ENCODE results near the gene PIK3R3. TPM values are rescaled to one million over a fixed set of nuclear protein-coding genes. Genes with fewer than 3 reads are reported as not detected.

PIK3R3 gene
- total and polyA plus RNA-seq, 7 donors, result 2.4 to 11.6 (median 7.0) TPM

GRCh38 chr1:46117810-46118494, 14.5 kb downstream of the PIK3R3 start:
- TF ChIP-seq POLR2AphosphoS5 (IDR thresholded peaks at IDR 0.05), result no peak
- no peak for TF ChIP-seq CTCF (IDR thresholded peaks at IDR 0.05)
- no peak overlapping the region for H3K4me3 ChIP-seq
- 86 to 91% methylated on average over 5 of the region's 5 CpGs for WGBS, 2 donors
- no peaks in the 10 kb centered on the region for H3K4me1 ChIP-seq
- intact Hi-C loops (cut with DNase I), result no loop called here
- no peaks in the 10 kb centered on the region for H3K9me3 ChIP-seq
- no peaks in the 10 kb centered on the region for H3K27me3 ChIP-seq
- H3K36me3 ChIP-seq, result no peaks in the 10 kb centered on the region
- no peak for DNase-seq
- H3K27ac ChIP-seq, result no peak overlapping the region

DNA sequence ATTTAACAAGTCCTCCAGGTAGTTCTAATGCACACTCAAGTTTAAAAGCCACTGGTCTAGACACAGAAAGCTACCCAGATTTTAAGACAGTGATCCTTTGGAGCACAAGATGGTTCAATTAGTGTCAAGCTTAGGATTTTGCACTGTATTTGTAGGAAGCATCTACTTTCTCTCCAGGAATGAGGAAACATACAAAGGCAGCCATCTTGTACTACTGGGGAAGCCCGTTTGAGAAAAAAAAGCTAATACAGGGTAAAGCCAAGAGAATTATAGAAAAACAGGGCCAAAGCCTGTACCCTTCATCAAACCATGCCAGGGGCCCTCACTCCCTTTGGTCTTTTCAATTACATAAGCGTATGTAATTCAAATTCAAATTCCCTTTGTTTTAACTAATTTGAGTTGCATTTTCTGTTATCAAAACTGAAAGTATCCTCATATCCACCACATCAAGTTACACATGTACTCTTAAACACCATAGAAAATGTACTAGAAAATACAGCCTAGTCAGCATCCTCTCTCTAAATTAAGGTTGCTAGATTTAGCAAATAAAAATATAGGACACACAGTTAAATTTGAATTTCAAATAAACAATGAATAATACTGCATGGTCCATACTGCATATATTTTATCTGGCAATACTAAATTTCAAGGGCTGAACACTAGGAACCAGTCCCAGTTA, 17.4 kb downstream of the PIK3R3 start:
- no peaks in the 10 kb centered on the region for H3K27me3 ChIP-seq
- WGBS, 2 donors, result 88 to 89% methylated on average over 2 of the region's 2 CpGs
- H3K27ac ChIP-seq, result no peak overlapping the region
- H3K4me1 ChIP-seq, result no peaks in the 10 kb centered on the region
- H3K36me3 ChIP-seq, result no peaks in the 10 kb centered on the region
- DNase-seq, result no peak
- no peaks in the 10 kb centered on the region for H3K9me3 ChIP-seq
- intact Hi-C loops (cut with DNase I), result no loop called here
- TF ChIP-seq POLR2A (IDR thresholded peaks at IDR 0.05), result no peak
- TF ChIP-seq POLR2AphosphoS5 (IDR thresholded peaks at IDR 0.05), result no peak
- no peak for TF ChIP-seq CTCF (IDR thresholded peaks at IDR 0.05)
- no peak for TF ChIP-seq EP300 (IDR thresholded peaks at IDR 0.05)
- H3K4me3 ChIP-seq, result no peak overlapping the region

GRCh38 chr1:46113948-46114347, 18.5 kb downstream of the PIK3R3 start:
- intact Hi-C loops (cut with DNase I), result no loop called here
- Histone ChIP-seq H3K27ac (no peak overlapping the region), H3K9me3 (no peaks in the 10 kb centered on the region)

DNA sequence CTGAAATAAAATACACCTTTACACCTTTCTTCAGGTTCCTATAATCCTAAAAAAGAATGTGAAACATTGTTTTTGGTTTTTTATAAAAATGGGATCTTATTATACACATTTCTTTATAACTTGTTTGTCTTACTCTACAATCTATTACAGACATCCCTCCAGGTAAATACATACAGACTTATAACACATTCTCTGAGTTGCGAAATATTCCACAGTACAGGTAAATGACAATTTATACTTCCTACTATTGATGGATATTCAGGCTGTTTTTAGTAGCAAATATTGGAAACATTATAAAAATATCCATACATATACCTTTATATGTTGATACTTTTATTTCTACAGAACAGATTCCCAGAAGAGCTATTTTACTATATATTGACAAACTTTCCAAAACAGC, 20.3 kb downstream of the PIK3R3 start:
- no peak for DNase-seq
- intact Hi-C loops (cut with DNase I), result no loop called here
- 98 to 99% methylated on average over 1 of the region's 1 CpG for WGBS, 2 donors

More at GRCh38 chr1:46113948-46114347, 18.5 kb downstream of the PIK3R3 start:
- 91 to 92% methylated on average over 5 of the region's 5 CpGs for WGBS, 2 donors
- Histone ChIP-seq H3K4me1 (no peaks in the 10 kb centered on the region), H3K4me3 (no peak overlapping the region), H3K36me3 (no peaks in the 10 kb centered on the region), H3K27me3 (no peaks in the 10 kb centered on the region)
- DNase-seq, result no peak
- no peak for TF ChIP-seq CTCF (IDR thresholded peaks at IDR 0.05)
- no peak for TF ChIP-seq EP300 (IDR thresholded peaks at IDR 0.05)
- TF ChIP-seq POLR2AphosphoS5 (IDR thresholded peaks at IDR 0.05), result no peak
- no peak for TF ChIP-seq POLR2A (IDR thresholded peaks at IDR 0.05)

More for the DNA sequence above, 20.3 kb downstream of the PIK3R3 start:
- H3K27ac ChIP-seq, result no peak overlapping the region
- no peak for TF ChIP-seq POLR2AphosphoS5 (IDR thresholded peaks at IDR 0.05)
- TF ChIP-seq POLR2A (IDR thresholded peaks at IDR 0.05), result no peak
- no peak for TF ChIP-seq EP300 (IDR thresholded peaks at IDR 0.05)
- TF ChIP-seq CTCF (IDR thresholded peaks at IDR 0.05), result no peak
- no peaks in the 10 kb centered on the region for H3K4me1 ChIP-seq
- H3K27me3 ChIP-seq, result no peaks in the 10 kb centered on the region
- no peak overlapping the region for H3K4me3 ChIP-seq
- no peaks in the 10 kb centered on the region for H3K9me3 ChIP-seq
- no peaks in the 10 kb centered on the region for H3K36me3 ChIP-seq
